OCI-LY3 (cell line): ENCODE measurements around the gene ANK2.

ENCODE experiments used
- CTCF ChIP-seq: fragments of 200-600, 300-600 bp; sonication (generic); IDR thresholded peaks from 2 replicates; pipeline ENCODE4 v1.5.1; 2014; ENCODE audit warnings: antibody characterized with exemption, low read length, low read depth
- EZH2phosphoT487 ChIP-seq: fragments of 200-600 bp; shearing (Covaris generic); IDR thresholded peaks from 2 replicates; pipeline ENCODE4 v1.6.1; 2018; ENCODE audit warnings: antibody characterized with exemption, mixed run types, low read depth

- no peak for TF ChIP-seq CTCF
- no peak for TF ChIP-seq EZH2phosphoT487
Observed at GRCh38 chr4:113148925-113149324, 99.5 kb downstream of the ANK2 start.
